ENCODE data around the gene RNF214.

- TF ChIP-seq CTCF (IDR thresholded peaks at IDR 0.05; ENCODE audit: low read depth, low read length) (no peak), EZH2phosphoT487 (IDR thresholded peaks at IDR 0.05; ENCODE audit: low read depth) (no peak)
Measured at GRCh38 chr11:117192401-117192875, 40.0 kb upstream of the RNF214 start.
